Urinary bladder (tissue), 4 donors: ENCODE data around the gene TMEM94. TPM values are rescaled to one million over a fixed set of nuclear protein-coding genes. Genes with fewer than 3 reads are reported as not detected.
"Not testable (repeated sequence)": the region's sequence is repeated elsewhere in the genome, so short reads cannot be mapped to it uniquely, and the experiment has no call there.

ENCODE experiments used
- DNase-seq: peaks from one replicate; pipeline ENCODE4 v3.0.0-alpha.2; 2015; ENCODE audit errors: extremely low spot score
- H3K27ac ChIP-seq: one replicate; pipeline ENCODE4 v1.5.1; 2013; ENCODE audit warnings: low read depth, mild to moderate bottlenecking, moderate library complexity
- H3K36me3 ChIP-seq: one replicate; pipeline ENCODE4 v1.6.1; 2013; ENCODE audit warnings: mild to moderate bottlenecking, moderate library complexity; ENCODE audit not compliant: insufficient read depth
- H3K4me1 ChIP-seq: one replicate; pipeline ENCODE4 v1.6.1; 2013; ENCODE audit warnings: mild to moderate bottlenecking, moderate library complexity; ENCODE audit not compliant: insufficient read depth
- H3K4me3 ChIP-seq: one replicate; pipeline ENCODE4 v1.5.1; 2013; ENCODE audit warnings: low read depth, low read length
- WGBS: extraction: QIAGEN DNeasy Blood & Tissue Kit; methylation state at CpG from one replicate; pipeline ENCODE4 v1.1.7; 2013; 5-methylcytosine and 5-hydroxymethylcytosine counted together
- polyA plus RNA-seq: library from polyadenylated mRNA; stranded (reverse); fragments of 200-250 nt; gene quantifications from one replicate; pipeline ENCODE4 v1.2.3, GENCODE V29; 2013
- total RNA-seq: library from RNA; depleted of rRNA; stranded (reverse); fragments of >200 nt; gene quantifications from one replicate; pipeline ENCODE4 v1.2.3, GENCODE V29; 2014
- donor health status: healthy with polysubstance abuse.
- donor health status: healthy.

Gene TMEM94
- total and polyA plus RNA-seq, 2 donors = 24.9 to 45.8 TPM

DNA sequence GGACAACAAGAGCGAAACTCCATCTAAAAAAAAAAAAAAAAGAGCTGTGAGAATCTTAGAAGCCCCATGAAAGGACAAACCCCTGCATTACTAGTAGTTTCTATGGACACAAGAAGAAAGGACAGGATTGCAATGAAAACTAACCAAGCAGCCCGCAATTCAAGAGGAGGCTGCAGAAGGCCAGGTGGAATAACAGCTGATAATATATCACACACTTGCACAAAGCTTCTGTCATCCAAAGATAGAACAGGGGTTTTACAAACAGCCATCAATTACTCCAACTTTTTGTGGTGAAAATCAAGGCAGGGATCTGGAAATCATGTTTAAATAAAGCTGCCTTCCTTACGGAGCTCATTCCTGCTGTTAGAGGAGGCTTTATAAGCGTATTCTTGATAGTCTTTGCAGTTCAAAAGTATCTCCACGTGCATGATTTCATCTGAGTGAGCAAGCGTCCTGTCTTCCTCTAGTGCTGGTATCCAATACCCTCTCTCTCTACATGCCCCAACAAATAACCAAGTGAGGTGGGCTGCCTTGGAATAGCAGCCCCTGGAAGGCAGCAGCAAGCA, 23.1 kb upstream of the TMEM94 start:
- 75% methylated on average over 6 of the region's 6 CpGs for WGBS
- H3K36me3 ChIP-seq = no peaks in the 10 kb centered on the region
- DNase-seq = no peak

DNA sequence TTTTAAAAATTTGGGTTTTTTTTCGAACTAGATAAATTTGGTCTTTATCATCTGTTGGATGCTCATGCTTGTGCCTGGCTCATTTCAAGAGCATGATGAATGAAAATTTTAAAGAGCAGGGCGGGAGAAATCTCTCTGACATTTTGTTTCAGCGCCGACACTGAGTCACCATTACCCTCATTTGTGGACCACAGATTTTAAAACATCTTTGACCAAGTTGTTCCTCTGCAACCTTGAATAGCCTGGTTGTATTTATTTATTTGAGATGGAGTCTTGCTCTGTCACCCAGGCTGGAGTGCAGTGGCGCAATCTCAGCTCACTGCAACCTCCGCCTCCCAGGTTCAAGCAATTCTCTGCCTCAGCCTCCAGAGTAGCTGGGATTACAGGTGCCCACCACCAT, 22.0 kb upstream of the TMEM94 start:
- DNase-seq, H3K4me1 ChIP-seq, H3K27ac ChIP-seq, H3K4me3 ChIP-seq, H3K36me3 ChIP-seq: not testable (repeated sequence)
- WGBS = 93% methylated on average over 6 of the region's 6 CpGs

More for the DNA sequence above, 23.1 kb upstream of the TMEM94 start:
- Histone ChIP-seq H3K4me3 (no peak overlapping the region), H3K4me1 (no peaks in the 10 kb centered on the region), H3K27ac (no peak overlapping the region)

DNA sequence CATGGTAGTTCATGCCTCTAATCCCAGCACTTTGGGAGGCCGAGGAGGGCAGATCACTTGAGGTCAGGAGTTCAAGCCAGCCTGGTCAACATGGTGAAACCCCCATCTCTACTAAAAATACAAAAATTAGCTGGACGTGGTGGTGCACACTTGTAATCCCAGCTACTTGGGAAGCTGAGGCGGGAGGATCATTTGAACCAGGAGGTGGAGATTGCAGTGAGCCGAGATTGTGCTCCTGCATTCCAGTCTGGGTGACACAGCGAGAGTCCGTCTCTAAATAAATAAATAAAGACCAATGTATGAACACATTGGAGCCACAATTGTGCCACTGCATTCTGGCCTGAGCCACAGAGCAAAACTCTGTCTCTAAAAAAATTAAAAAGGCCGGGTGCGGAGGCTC, 19.0 kb upstream of the TMEM94 start:
- H3K36me3 ChIP-seq, H3K27ac ChIP-seq, H3K4me3 ChIP-seq, DNase-seq, H3K4me1 ChIP-seq: not testable (repeated sequence)
- 88% methylated on average over 8 of the region's 8 CpGs for WGBS

DNA sequence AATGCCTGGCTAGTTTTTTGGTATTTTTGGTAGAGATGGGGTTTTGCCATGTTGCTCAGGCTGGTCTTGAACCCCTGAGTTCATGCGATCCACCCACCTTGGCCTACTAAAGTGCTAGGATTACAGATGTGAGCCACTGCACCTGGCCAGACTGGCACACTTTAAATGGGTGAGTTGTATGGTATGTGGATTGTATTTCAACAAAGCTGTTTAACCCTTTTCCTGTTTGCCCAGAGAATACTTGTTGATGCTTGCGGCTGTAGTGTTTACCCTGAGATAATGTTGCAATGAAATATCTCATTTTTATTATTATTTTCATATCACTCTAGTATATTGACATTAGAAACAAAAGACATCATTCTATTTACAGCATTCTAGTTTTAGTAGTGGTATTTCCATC, 17.1 kb upstream of the TMEM94 start:
- DNase-seq = no peak
- H3K4me3 ChIP-seq = no peak overlapping the region
- no peak overlapping the region for H3K27ac ChIP-seq
- 82% methylated on average over 2 of the region's 2 CpGs for WGBS
- H3K4me1 ChIP-seq = no peaks in the 10 kb centered on the region
- no peaks in the 10 kb centered on the region for H3K36me3 ChIP-seq

DNA sequence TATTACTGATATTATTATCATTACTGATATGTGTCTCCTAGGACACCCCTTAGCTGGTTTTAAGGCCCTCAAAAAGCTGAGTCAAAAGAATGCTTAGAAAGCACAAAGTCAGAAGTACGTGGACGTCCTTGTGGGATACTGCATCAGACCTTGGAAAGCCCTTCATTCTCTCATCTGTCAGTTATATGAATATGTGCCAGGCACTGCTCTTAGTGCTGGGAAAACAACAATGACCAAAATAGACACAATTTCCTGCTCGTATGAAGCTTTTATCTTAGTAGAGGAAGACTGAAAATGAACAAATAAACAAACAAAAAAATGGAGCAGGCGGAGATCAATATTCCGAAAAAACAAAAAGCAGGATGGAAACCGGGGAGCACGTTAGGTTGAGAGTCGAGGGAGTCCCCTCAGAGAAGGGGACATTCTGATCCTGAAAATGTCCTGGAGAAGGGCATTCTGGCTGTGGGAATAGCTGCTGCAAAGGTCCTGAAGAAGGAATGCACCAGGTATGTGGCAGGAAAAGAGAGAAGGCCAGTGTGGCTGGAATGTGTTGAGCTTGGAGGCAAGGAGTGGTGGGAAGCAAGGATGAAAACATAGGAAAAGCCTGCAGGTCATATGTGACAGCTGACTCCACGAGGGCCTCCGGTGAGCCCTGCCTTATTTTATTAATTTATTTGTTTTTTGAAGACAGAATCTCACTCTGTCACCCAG, 15.5 kb upstream of the TMEM94 start:
- Histone ChIP-seq H3K36me3 (no peaks in the 10 kb centered on the region), H3K27ac (no peak overlapping the region), H3K4me3 (no peak overlapping the region), H3K4me1 (no peaks in the 10 kb centered on the region)
- 56% methylated on average over 10 of the region's 10 CpGs for WGBS
- no peak for DNase-seq

DNA sequence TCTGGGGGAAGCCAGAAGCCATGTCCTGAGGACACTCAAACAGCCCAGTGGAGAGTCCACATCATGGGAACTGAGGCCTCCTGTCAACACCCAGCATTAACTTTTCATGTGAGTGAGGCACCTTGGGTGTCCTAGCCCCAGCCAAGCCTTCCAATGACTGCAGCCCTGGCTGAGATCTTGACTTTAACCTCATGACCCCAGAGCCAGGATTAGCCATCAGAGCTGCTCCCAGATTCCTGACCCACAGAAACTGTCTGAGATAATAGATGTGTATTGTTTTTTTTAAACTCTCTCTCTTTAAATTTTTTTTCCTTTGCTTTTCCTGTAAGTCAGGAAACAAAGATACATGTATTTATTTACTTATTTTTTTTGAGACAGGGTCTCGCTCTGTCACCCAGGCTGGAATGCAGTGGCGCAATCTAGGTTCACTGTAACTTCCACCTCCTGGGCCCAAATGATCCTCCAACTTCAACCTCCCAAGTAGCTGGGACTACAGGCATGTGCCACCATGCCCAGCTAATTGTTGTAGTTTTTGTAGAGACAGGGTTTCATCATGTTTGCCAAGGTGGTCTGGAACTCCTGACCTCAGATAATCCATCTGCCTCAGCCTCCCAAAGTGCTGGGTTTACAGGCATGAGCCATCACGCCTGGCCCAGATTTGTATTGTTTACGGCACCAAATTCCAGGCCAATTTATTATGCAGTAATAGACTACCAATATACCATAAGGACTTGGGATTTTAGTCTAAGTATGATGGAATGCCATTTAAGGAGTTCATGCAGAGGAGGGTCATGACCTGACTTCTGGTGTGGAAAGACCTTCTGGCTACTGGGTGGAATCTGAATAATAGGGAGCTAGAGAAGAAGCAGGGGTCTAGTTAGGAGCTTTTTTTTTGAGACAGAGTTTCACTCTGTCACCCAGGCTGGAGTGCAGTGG, 14.0 kb upstream of the TMEM94 start:
- Histone ChIP-seq H3K4me3 (no peak overlapping the region), H3K36me3 (no peaks in the 10 kb centered on the region), H3K27ac (no peak overlapping the region), H3K4me1 (no peaks in the 10 kb centered on the region)
- 55% methylated on average over 4 of the region's 4 CpGs for WGBS
- DNase-seq = no peak

DNA sequence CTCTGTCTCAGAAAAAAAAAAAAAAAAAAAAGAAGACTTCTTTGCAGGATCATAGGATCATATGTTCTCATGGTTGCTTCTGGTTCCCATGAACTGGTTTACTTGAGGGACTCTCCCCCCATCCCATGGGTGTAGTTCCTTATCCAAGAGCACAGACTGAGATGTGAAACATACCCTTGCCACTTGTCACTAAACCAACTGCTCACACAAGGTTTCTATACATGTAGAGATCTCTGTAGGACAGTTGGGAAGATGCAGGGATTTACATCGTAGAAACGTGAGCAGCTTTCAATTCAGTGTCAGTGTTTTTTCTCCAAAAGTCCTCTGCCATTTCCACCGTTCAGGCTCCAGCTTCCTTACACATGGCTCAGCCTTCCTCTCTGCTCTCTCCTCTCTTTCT, 11.1 kb upstream of the TMEM94 start:
- Histone ChIP-seq H3K4me3 (no peak overlapping the region), H3K36me3 (no peaks in the 10 kb centered on the region), H3K27ac (no peak overlapping the region), H3K4me1 (no peaks in the 10 kb centered on the region)
- WGBS = 73% methylated on average over 3 of the region's 3 CpGs
- no peak for DNase-seq

DNA sequence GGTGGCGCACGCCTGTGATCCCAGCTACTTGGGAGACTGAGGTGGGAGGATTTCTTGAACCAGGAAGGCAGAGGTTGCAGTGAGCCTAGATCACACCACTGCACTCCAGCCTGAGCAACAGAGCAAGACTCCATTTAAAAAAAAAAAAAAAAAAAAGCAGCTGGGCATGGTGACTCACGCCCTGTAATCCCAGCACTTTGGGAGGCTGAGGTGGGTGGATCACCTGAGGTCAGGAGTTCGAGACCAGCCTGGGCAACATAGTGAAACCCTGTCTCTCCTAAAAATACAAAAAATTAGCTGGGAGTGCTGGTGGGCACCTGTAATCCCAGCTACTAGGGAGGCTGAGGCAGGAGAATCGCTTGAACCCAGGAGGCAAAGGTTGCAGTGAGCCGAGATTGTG, 10.5 kb upstream of the TMEM94 start:
- WGBS = 93% methylated on average over 6 of the region's 6 CpGs
- H3K27ac ChIP-seq, H3K4me3 ChIP-seq, H3K4me1 ChIP-seq, H3K36me3 ChIP-seq, DNase-seq: not testable (repeated sequence)

DNA sequence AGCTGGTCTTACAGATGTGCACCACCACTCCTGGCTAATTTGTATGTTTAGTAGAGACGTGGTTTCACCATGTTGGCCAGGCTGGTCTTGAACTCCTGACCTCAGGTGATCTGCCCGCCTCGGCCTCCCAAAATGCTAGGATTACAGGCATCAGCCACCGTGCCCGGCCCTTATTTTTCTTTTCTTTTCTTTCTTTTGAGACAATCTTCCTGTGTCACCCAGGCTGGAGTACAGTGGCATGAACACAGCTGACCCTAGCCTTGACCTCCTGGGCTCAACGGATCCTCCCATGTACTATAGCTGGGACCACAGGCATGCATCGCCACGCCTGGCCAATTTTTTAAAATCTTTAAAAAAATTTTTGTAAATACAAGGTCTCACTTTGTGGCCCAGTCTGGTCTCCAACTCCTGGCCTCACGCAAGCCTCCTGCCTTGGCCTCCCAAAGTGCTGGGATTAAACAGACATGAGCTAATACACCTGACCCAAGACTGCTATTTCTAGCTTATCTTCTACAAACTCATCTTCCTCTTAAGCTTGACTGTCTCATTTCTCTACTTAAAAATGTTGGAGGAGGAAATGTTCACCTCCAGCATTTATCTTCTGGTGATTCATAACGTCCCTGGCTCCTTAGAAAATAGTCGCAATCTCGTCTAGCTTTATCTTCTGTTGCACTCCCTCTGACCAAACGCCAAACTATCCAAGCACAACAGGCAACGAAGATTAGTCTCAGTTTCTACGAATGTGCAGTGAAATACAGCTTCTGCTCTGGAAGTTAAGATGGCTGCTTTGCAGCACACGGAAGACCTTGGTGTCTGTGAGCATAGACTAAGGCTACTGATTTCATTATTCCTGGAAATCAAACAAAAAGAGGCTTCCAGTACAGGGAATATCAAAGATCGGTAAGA, 8.2 kb upstream of the TMEM94 start:
- WGBS = 77% methylated on average over 17 of the region's 17 CpGs
- Histone ChIP-seq H3K4me3 (no peak overlapping the region), H3K36me3 (no peaks in the 10 kb centered on the region), H3K4me1 (no peaks in the 10 kb centered on the region), H3K27ac (no peak overlapping the region)
- DNase-seq = no peak

DNA sequence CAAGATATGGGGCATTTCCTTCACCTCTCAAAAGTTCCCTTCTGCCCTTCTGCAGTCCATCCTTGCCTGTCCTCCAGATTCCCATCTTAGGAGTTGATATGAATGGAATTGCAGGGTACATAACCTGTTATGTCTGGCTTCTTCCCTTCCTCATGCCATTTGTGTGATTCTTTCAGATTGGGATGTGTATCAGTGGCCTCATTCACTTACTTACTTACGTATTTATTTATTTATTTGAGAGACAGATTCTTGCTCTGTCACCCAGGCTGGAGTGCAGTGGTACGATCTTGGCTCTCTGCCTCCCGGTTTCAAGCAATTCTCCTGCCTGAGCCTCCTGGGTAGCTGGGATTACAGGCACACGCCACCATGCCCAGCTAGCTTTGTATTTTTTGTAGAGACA, 6.2 kb upstream of the TMEM94 start:
- no peak overlapping the region for H3K27ac ChIP-seq
- H3K4me3 ChIP-seq = no peak overlapping the region
- H3K4me1 ChIP-seq = no peaks in the 10 kb centered on the region
- H3K36me3 ChIP-seq = no peaks in the 10 kb centered on the region
- no peak for DNase-seq
- 80% methylated on average over 4 of the region's 4 CpGs for WGBS

DNA sequence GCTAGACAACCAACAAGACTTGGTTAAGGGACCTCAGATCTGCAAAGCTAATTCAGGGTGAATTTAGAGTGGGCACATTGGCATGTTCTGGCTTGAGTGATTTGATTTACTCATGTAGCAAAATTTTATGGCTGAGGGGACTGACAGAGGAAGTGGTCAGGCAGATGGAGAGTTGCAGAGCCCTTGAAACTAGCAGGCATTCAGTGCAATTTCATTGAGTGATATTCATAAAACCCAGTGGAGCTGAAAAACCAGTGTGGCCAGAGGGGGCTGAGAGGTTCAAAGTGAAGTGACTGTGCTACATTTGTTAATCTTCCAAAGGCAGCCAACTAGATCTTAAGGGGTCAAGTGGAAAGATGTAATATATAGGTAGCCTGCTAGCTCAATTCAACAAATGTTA, 2.2 kb upstream of the TMEM94 start:
- H3K4me3 ChIP-seq = no peak overlapping the region
- no peaks in the 10 kb centered on the region for H3K36me3 ChIP-seq
- no peaks in the 10 kb centered on the region for H3K4me1 ChIP-seq
- DNase-seq = no peak
- H3K27ac ChIP-seq = no peak overlapping the region

DNA sequence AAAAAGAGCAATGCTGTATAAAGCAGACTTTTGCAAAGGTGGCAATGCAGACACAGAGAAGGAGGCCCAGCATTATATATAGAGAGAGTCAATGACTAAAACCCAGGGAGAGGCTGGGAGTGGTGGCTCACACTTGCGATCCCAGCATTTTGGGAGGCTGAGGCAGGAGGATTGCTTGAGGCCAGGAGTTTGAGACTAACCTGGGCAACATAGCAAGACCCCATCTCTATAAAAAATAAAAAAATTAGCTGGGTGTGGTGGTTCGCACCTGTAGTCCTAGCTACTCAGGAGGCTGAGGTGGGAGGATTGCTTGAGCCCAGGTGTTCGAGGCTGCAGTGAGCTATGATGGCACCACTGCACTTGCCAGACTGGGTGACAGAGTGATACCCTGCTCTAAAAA, 1.8 kb upstream of the TMEM94 start:
- not testable (repeated sequence) for H3K4me1 ChIP-seq, DNase-seq, H3K4me3 ChIP-seq, H3K36me3 ChIP-seq, H3K27ac ChIP-seq
- 98% methylated on average over 3 of the region's 3 CpGs for WGBS

DNA sequence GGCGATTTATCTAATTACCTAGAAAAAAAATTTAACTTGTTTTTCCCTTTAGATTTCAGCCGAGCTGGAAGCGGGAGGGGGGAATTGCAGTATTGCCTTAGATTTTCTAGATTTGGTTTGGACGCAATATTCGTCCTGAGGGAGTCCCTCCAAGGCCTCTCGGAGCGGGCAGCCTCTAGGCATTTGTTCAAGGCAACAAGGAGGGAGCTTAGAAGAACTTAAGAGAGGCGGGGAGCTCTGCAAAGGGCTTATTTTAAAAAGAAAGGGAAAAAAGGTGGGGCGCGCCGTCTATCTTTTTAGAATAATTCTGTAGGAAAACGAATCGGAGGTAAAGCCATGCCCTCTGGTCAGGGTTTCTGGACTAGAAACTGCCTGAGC, 407 bp upstream of the TMEM94 start:
- peak overlapping the region; percentile 65 for H3K27ac ChIP-seq
- no peaks in the 10 kb centered on the region for H3K36me3 ChIP-seq
- peak overlapping the region; percentile 31 for H3K4me3 ChIP-seq
- DNase-seq = no peak
- H3K4me1 ChIP-seq = peaks cover 2% of the 10 kb centered on the region
- 4% methylated on average over 13 of the region's 13 CpGs for WGBS
